ENCODE measurements around the gene RALGAPA2.
A peak's percentile ranks its signal among the peaks of the same experiment; 100 is the strongest.

Gene RALGAPA2

GRCh38 chr20:20627471-20627870, 85.0 kb downstream of the RALGAPA2 start:
- no peak for DNase-seq

- DNase-seq: no peak
Measured at GRCh38 chr20:20624914-20625313, 87.5 kb downstream of the RALGAPA2 start.

GRCh38 chr20:20621195-20621594, 91.2 kb downstream of the RALGAPA2 start:
- DNase-seq: no peak

GRCh38 chr20:20614391-20614790, 98.1 kb downstream of the RALGAPA2 start:
- DNase-seq: no peak

GRCh38 chr20:20612251-20612650, 100.2 kb downstream of the RALGAPA2 start:
- DNase-seq: no peak

GRCh38 chr20:20611167-20611566, 101.3 kb downstream of the RALGAPA2 start:
- no peak for DNase-seq

- no peak for DNase-seq
Measured at GRCh38 chr20:20609522-20609921, 102.9 kb downstream of the RALGAPA2 start.

- no peak for DNase-seq
Measured at GRCh38 chr20:20608641-20609040, 103.8 kb downstream of the RALGAPA2 start.

GRCh38 chr20:20608041-20608440, 104.4 kb downstream of the RALGAPA2 start:
- no peak for DNase-seq

- no peak for DNase-seq
Measured at GRCh38 chr20:20606881-20607280, 105.6 kb downstream of the RALGAPA2 start.

GRCh38 chr20:20606050-20606449, 106.4 kb downstream of the RALGAPA2 start:
- DNase-seq: no peak

- no peak for DNase-seq
Measured at GRCh38 chr20:20604907-20605306, 107.5 kb downstream of the RALGAPA2 start.

- no peak for DNase-seq
Measured at GRCh38 chr20:20604357-20604756, 108.1 kb downstream of the RALGAPA2 start.

- no peak for DNase-seq
Measured at GRCh38 chr20:20603339-20603990, 109.0 kb downstream of the RALGAPA2 start.

- DNase-seq: no peak
Measured at GRCh38 chr20:20597966-20598365, 114.5 kb downstream of the RALGAPA2 start.

GRCh38 chr20:20594171-20594530, 118.3 kb downstream of the RALGAPA2 start:
- no peak for DNase-seq

GRCh38 chr20:20593447-20594170, 118.8 kb downstream of the RALGAPA2 start:
- peak in 1 of 2 experiments; percentile 27 for DNase-seq

- no peak for DNase-seq
Measured at GRCh38 chr20:20585146-20585545, 127.3 kb downstream of the RALGAPA2 start.

GRCh38 chr20:20582734-20583133, 129.7 kb downstream of the RALGAPA2 start:
- no peak for DNase-seq

GRCh38 chr20:20580139-20580538, 132.3 kb downstream of the RALGAPA2 start:
- no peak for DNase-seq

GRCh38 chr20:20578838-20579237, 133.6 kb downstream of the RALGAPA2 start:
- no peak for DNase-seq

- no peak for DNase-seq
Measured at GRCh38 chr20:20573797-20574196, 138.6 kb downstream of the RALGAPA2 start.

- DNase-seq: no peak
Measured at GRCh38 chr20:20571068-20571780, 141.2 kb downstream of the RALGAPA2 start.

- DNase-seq: peak; percentile 44 to 48
Measured at GRCh38 chr20:20568604-20569205, 143.7 kb downstream of the RALGAPA2 start.
